ENCODE results near the gene MEX3D.
"Not testable (repeated sequence)": the region's sequence is repeated elsewhere in the genome, so short reads cannot be mapped to it uniquely, and the experiment has no call there.

Gene MEX3D

GRCh38 chr19:1533510-1534150 is 34.5 kb downstream of the MEX3D start:
- DNase-seq, result no peak

GRCh38 chr19:1532003-1532402 is 36.1 kb downstream of the MEX3D start:
- no peak for DNase-seq

- DNase-seq, result no peak
These were observed 36.5 kb downstream of the MEX3D start for GRCh38 chr19:1531587-1531986.

GRCh38 chr19:1530856-1531255 is 37.3 kb downstream of the MEX3D start:
- not testable (repeated sequence) for DNase-seq

- DNase-seq, result no peak
These were observed 38.7 kb downstream of the MEX3D start for GRCh38 chr19:1529430-1529816.

- DNase-seq, result no peak
These were observed 39.3 kb downstream of the MEX3D start for GRCh38 chr19:1528596-1529429.

- DNase-seq, result no peak
These were observed 40.3 kb downstream of the MEX3D start for GRCh38 chr19:1527650-1528309.

GRCh38 chr19:1526979-1527649 is 41.0 kb downstream of the MEX3D start:
- no peak for DNase-seq

- no peak for DNase-seq
These were observed 41.9 kb downstream of the MEX3D start for GRCh38 chr19:1526066-1526778.

- DNase-seq, result no peak
These were observed 42.8 kb downstream of the MEX3D start for GRCh38 chr19:1525343-1525742.

GRCh38 chr19:1524972-1525325 is 43.2 kb downstream of the MEX3D start:
- no peak for DNase-seq

GRCh38 chr19:1524287-1524971 is 43.7 kb downstream of the MEX3D start:
- DNase-seq, result no peak

- DNase-seq, result no peak
These were observed 44.5 kb downstream of the MEX3D start, which contains the start of gene PLK5 for GRCh38 chr19:1523412-1524286. Gene PLK5 (plus strand): TSS chr19:1524077. CDS start chr19:1526997, 2,920 bp downstream.

- DNase-seq, result no peak
These were observed 45.3 kb downstream of the MEX3D start for GRCh38 chr19:1522838-1523237.

- no peak for DNase-seq
These were observed 46.1 kb downstream of the MEX3D start for GRCh38 chr19:1522061-1522460.

GRCh38 chr19:1521636-1522035 is 46.5 kb downstream of the MEX3D start:
- no peak for DNase-seq

- DNase-seq, result no peak
These were observed 47.8 kb downstream of the MEX3D start for GRCh38 chr19:1520203-1520780.

GRCh38 chr19:1519802-1520201 is 48.3 kb downstream of the MEX3D start:
- DNase-seq, result not testable (repeated sequence)

GRCh38 chr19:1518471-1518870 is 49.7 kb downstream of the MEX3D start:
- no peak for DNase-seq

- DNase-seq, result no peak
These were observed 51.8 kb downstream of the MEX3D start for GRCh38 chr19:1516395-1516753.
